ENCODE measurements around the gene ZWILCH. TPM values are rescaled to one million over a fixed set of nuclear protein-coding genes. Genes with fewer than 3 reads are reported as not detected.

Gene ZWILCH
- total RNA-seq, 1 donor from 2014 or later: 13.8 TPM

- TF ChIP-seq CTCF (IDR thresholded peaks at IDR 0.05): no peak
- H3K27me3 Mint-ChIP-seq (ENCODE audit: unreplicated experiment): no peaks in the 10 kb centered on the region
- no peak overlapping the region for H3K27ac Mint-ChIP-seq (ENCODE audit: unreplicated experiment)
- DNase-seq (ENCODE audit: extremely low spot score, unreplicated experiment): no peak
- H3K9me3 Mint-ChIP-seq (ENCODE audit: unreplicated experiment): no peaks in the 10 kb centered on the region
- no peaks in the 10 kb centered on the region for H3K4me1 Mint-ChIP-seq (ENCODE audit: unreplicated experiment)
- H3K4me3 Mint-ChIP-seq (ENCODE audit: unreplicated experiment): no peak overlapping the region
- H3K36me3 Mint-ChIP-seq (ENCODE audit: unreplicated experiment): peaks cover 23% of the 10 kb centered on the region
These were observed 18.8 kb downstream of the ZWILCH start for GRCh38 chr15:66523926-66524325.

- TF ChIP-seq CTCF (IDR thresholded peaks at IDR 0.05): no peak
- no peaks in the 10 kb centered on the region for H3K4me1 Mint-ChIP-seq (ENCODE audit: unreplicated experiment)
- H3K27ac Mint-ChIP-seq (ENCODE audit: unreplicated experiment): no peak overlapping the region
- no peaks in the 10 kb centered on the region for H3K27me3 Mint-ChIP-seq (ENCODE audit: unreplicated experiment)
- no peak for DNase-seq (ENCODE audit: extremely low spot score, unreplicated experiment)
- H3K36me3 Mint-ChIP-seq (ENCODE audit: unreplicated experiment): peaks cover 27% of the 10 kb centered on the region
- no peak overlapping the region for H3K4me3 Mint-ChIP-seq (ENCODE audit: unreplicated experiment)
- no peaks in the 10 kb centered on the region for H3K9me3 Mint-ChIP-seq (ENCODE audit: unreplicated experiment)
These were observed 19.7 kb downstream of the ZWILCH start for GRCh38 chr15:66524838-66525237.

GRCh38 chr15:66535056-66535455 lies 29.9 kb downstream of the ZWILCH start:
- no peak overlapping the region for H3K27ac Mint-ChIP-seq (ENCODE audit: unreplicated experiment)
- no peaks in the 10 kb centered on the region for H3K27me3 Mint-ChIP-seq (ENCODE audit: unreplicated experiment)
- peaks cover 29% of the 10 kb centered on the region for H3K36me3 Mint-ChIP-seq (ENCODE audit: unreplicated experiment)
- H3K4me1 Mint-ChIP-seq (ENCODE audit: unreplicated experiment): peaks cover under 1% of the 10 kb centered on the region
- no peak for DNase-seq (ENCODE audit: extremely low spot score, unreplicated experiment)
- no peak overlapping the region for H3K4me3 Mint-ChIP-seq (ENCODE audit: unreplicated experiment)
- no peak for TF ChIP-seq CTCF (IDR thresholded peaks at IDR 0.05)
- H3K9me3 Mint-ChIP-seq (ENCODE audit: unreplicated experiment): no peaks in the 10 kb centered on the region

GRCh38 chr15:66542896-66543295 lies 37.8 kb downstream of the ZWILCH start:
- no peak overlapping the region for H3K27ac Mint-ChIP-seq (ENCODE audit: unreplicated experiment)
- H3K9me3 Mint-ChIP-seq (ENCODE audit: unreplicated experiment): no peaks in the 10 kb centered on the region
- H3K4me1 Mint-ChIP-seq (ENCODE audit: unreplicated experiment): no peaks in the 10 kb centered on the region
- TF ChIP-seq CTCF (IDR thresholded peaks at IDR 0.05): no peak
- peaks cover 27% of the 10 kb centered on the region for H3K36me3 Mint-ChIP-seq (ENCODE audit: unreplicated experiment)
- H3K27me3 Mint-ChIP-seq (ENCODE audit: unreplicated experiment): no peaks in the 10 kb centered on the region
- H3K4me3 Mint-ChIP-seq (ENCODE audit: unreplicated experiment): no peak overlapping the region
- DNase-seq (ENCODE audit: extremely low spot score, unreplicated experiment): no peak

- Mint-ChIP-seq H3K9me3 (ENCODE audit: unreplicated experiment) (no peaks in the 10 kb centered on the region), H3K27me3 (ENCODE audit: unreplicated experiment) (no peaks in the 10 kb centered on the region), H3K27ac (ENCODE audit: unreplicated experiment) (no peak overlapping the region), H3K4me1 (ENCODE audit: unreplicated experiment) (no peaks in the 10 kb centered on the region), H3K36me3 (ENCODE audit: unreplicated experiment) (peaks cover 20% of the 10 kb centered on the region), H3K4me3 (ENCODE audit: unreplicated experiment) (no peak overlapping the region)
- no peak for DNase-seq (ENCODE audit: extremely low spot score, unreplicated experiment)
- no peak for TF ChIP-seq CTCF (IDR thresholded peaks at IDR 0.05)
These were observed 40.1 kb downstream of the ZWILCH start for GRCh38 chr15:66545255-66545654.

All from osteocyte (in vitro differentiated cells).